ENCODE results near the gene GLIS1.

Gene GLIS1

DNA sequence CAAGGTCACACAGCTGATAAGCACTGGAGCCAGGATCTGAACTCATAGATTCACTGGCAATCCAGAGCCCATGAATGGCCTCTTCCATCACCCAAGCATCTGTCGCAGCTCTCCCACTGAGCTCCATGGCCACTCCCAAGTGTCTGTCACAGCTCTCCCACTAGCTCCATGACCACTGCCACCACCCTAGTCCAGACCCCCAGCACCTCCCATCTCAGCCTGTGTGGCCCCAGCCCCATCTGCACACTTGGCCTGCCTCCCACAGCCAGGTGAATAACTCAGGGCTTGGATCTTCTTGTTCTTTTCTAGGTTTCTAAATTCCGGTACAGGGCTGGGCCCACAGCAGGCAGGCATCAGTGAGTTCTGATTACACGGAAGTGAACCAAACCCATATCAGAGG, 76.0 kb downstream of the GLIS1 start:
- in situ Hi-C loops (cut with MboI; ENCODE audit: low pct_unique_long_range_greater_than_20kb, low sequenced_read_pairs, unreplicated experiment): no loop called here
- DNase-seq (ENCODE audit: low spot score): no peak
- TF ChIP-seq, protein P1, sequence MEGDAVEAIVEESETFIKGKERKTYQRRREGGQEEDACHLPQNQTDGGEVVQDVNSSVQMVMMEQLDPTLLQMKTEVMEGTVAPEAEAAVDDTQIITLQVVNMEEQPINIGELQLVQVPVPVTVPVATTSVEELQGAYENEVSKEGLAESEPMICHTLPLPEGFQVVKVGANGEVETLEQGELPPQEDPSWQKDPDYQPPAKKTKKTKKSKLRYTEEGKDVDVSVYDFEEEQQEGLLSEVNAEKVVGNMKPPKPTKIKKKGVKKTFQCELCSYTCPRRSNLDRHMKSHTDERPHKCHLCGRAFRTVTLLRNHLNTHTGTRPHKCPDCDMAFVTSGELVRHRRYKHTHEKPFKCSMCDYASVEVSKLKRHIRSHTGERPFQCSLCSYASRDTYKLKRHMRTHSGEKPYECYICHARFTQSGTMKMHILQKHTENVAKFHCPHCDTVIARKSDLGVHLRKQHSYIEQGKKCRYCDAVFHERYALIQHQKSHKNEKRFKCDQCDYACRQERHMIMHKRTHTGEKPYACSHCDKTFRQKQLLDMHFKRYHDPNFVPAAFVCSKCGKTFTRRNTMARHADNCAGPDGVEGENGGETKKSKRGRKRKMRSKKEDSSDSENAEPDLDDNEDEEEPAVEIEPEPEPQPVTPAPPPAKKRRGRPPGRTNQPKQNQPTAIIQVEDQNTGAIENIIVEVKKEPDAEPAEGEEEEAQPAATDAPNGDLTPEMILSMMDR (IDR thresholded peaks at IDR 0.05; ENCODE audit: extremely low read depth, insufficient read depth, missing control alignments): no peak

DNA sequence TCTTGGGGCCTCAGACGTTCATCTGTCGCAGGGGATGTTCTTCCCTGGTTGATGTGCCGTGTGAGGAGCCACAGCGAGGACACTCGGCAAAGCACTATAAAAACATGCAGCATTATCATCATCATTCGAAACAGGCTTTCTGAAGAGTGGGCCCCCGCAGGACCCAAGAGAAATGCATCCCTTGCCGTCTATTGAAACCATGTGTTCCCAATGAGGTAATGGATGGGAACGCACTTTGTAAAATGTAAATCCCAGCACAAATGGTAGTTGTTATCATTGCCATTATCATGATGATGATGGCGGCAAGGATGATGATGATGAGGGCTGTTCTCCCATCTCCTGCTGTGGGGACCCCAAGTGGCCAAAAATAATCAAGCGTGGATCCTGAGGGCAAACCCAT, 76.8 kb downstream of the GLIS1 start:
- in situ Hi-C loops (cut with MboI; ENCODE audit: low pct_unique_long_range_greater_than_20kb, low sequenced_read_pairs, unreplicated experiment): no loop called here
- TF ChIP-seq, protein P1 (IDR thresholded peaks at IDR 0.05; ENCODE audit: extremely low read depth, insufficient read depth, missing control alignments): no peak
- no peak for DNase-seq (ENCODE audit: low spot score)

DNA sequence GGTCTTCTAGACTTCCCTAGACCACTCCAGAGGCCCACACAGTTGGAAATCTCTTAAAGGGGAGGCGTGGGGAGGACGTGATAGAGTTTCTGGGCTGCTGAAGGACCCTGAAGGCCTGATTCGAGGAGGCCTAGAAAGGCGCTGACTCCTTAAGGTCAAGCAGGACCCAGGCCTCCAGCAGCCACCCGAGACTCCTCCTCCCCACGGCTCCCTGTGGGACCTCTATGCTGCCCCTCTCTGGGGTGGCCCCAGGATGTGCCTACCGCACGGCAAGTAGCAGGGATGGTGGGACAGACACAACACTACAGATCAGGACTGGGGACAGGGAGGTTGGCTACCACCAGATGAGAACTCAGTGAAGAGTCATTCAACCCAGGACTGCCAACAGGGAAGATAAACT, 77.5 kb downstream of the GLIS1 start:
- no peak for DNase-seq (ENCODE audit: low spot score)
- TF ChIP-seq, protein P1 (IDR thresholded peaks at IDR 0.05; ENCODE audit: extremely low read depth, insufficient read depth, missing control alignments): no peak
- in situ Hi-C loops (cut with MboI; ENCODE audit: low pct_unique_long_range_greater_than_20kb, low sequenced_read_pairs, unreplicated experiment): no loop called here

- in situ Hi-C loops (cut with MboI; ENCODE audit: low pct_unique_long_range_greater_than_20kb, low sequenced_read_pairs, unreplicated experiment): no loop called here
- DNase-seq (ENCODE audit: low spot score): no peak
Measured at GRCh38 chr1:53660666-53661065, 78.3 kb downstream of the GLIS1 start.

GRCh38 chr1:53659436-53659835, 79.5 kb downstream of the GLIS1 start:
- in situ Hi-C loops (cut with MboI; ENCODE audit: low pct_unique_long_range_greater_than_20kb, low sequenced_read_pairs, unreplicated experiment): no loop called here
- TF ChIP-seq, protein P1 (IDR thresholded peaks at IDR 0.05; ENCODE audit: extremely low read depth, insufficient read depth, missing control alignments): no peak

More at GRCh38 chr1:53660666-53661065, 78.3 kb downstream of the GLIS1 start:
- TF ChIP-seq, protein P1 (IDR thresholded peaks at IDR 0.05; ENCODE audit: extremely low read depth, insufficient read depth, missing control alignments): no peak

GRCh38 chr1:53658489-53659230, 80.3 kb downstream of the GLIS1 start:
- in situ Hi-C loops (cut with MboI; ENCODE audit: low pct_unique_long_range_greater_than_20kb, low sequenced_read_pairs, unreplicated experiment): no loop called here
- TF ChIP-seq, protein P1 (IDR thresholded peaks at IDR 0.05; ENCODE audit: extremely low read depth, insufficient read depth, missing control alignments): no peak
- no peak for DNase-seq (ENCODE audit: low spot score)

More at GRCh38 chr1:53659436-53659835, 79.5 kb downstream of the GLIS1 start:
- no peak for DNase-seq (ENCODE audit: low spot score)

Data from GM13977 (cell line).